NT2/D1 (cell line): ENCODE results near the gene PTMS.

Experiments used
- YY1 ChIP-seq: IDR thresholded peaks from 2 replicates; pipeline ENCODE4 v1.6.1; 2011; ENCODE audit not compliant: insufficient read length, insufficient read depth
- ZNF274 ChIP-seq: IDR thresholded peaks from 2 replicates; pipeline ENCODE4 v1.6.1; 2011; ENCODE audit warnings: mild to moderate bottlenecking, low read depth, low read length

GRCh38 chr12:6819106-6820030 lies 53.2 kb downstream of the PTMS start:
- TF ChIP-seq YY1 (no peak), ZNF274 (no peak)
